ENCODE measurements around the gene KCNJ6. TPM values are rescaled to one million over a fixed set of nuclear protein-coding genes. Genes with fewer than 3 reads are reported as not detected.
"Not testable (repeated sequence)": the region's sequence is repeated elsewhere in the genome, so short reads cannot be mapped to it uniquely, and the experiment has no call there.

The KCNJ6 gene
- polyA plus RNA-seq, result not detected

- H3K27me3 Mint-ChIP-seq, result peaks cover 34% of the 10 kb centered on the region
- H3K4me1 Mint-ChIP-seq, result peaks cover 0 to 2% (median 2%) of the 10 kb centered on the region in 3 donors
- peaks cover 0 to 5% (median 3%) of the 10 kb centered on the region in 3 donors for H3K9me3 Mint-ChIP-seq
- peaks cover 3% of the 10 kb centered on the region for H3K36me3 Mint-ChIP-seq
- H3K27ac Mint-ChIP-seq, result no peak within 1 kb of the TSS
- peak within 1 kb of the TSS in 2 of 4 donors; percentile 43 to 58 for H3K4me3 Mint-ChIP-seq
Observed at GRCh38 chr21:37916310-37917051, at the start of gene KCNJ6. TSS of gene KCNJ6 (minus strand) at chr21:37916457. CDS start at chr21:37840682, 75,775 bp downstream.

GRCh38 chr21:37965088-37965805 is 49.0 kb upstream of the KCNJ6 start:
- Mint-ChIP-seq H3K27ac (no peak overlapping the region), H3K9me3 (peaks cover 0 to 2% (median 0%) of the 10 kb centered on the region in 3 donors), H3K27me3 (no peaks in the 10 kb centered on the region), H3K4me3 (no peak overlapping the region), H3K4me1 (no peaks in the 10 kb centered on the region), H3K36me3 (no peaks in the 10 kb centered on the region)

- Mint-ChIP-seq H3K27ac (no peak overlapping the region), H3K36me3 (peaks cover 1% of the 10 kb centered on the region), H3K27me3 (peaks cover 4% of the 10 kb centered on the region), H3K9me3 (peaks cover 0 to 4% (median 2%) of the 10 kb centered on the region in 3 donors), H3K4me1 (no peaks in the 10 kb centered on the region), H3K4me3 (no peak overlapping the region)
Observed at GRCh38 chr21:37958537-37958936, 42.3 kb upstream of the KCNJ6 start.

- Mint-ChIP-seq H3K27ac (no peak overlapping the region), H3K4me3 (no peak overlapping the region), H3K9me3 (peaks cover 0 to 4% (median 2%) of the 10 kb centered on the region in 3 donors), H3K27me3 (peaks cover 4% of the 10 kb centered on the region), H3K36me3 (peaks cover 1% of the 10 kb centered on the region), H3K4me1 (no peaks in the 10 kb centered on the region)
Observed at GRCh38 chr21:37956772-37957171, 40.5 kb upstream of the KCNJ6 start.

- Mint-ChIP-seq H3K9me3 (peaks cover 2 to 10% (median 8%) of the 10 kb centered on the region in 3 donors), H3K36me3 (no peaks in the 10 kb centered on the region), H3K4me3 (no peak overlapping the region), H3K4me1 (no peaks in the 10 kb centered on the region), H3K27ac (no peak overlapping the region), H3K27me3 (no peaks in the 10 kb centered on the region)
Observed at GRCh38 chr21:37945036-37945435, 28.8 kb upstream of the KCNJ6 start.

- Mint-ChIP-seq H3K27ac (peak overlapping the region in 1 of 3 donors; percentile 49), H3K9me3 (peaks cover 2 to 15% (median 13%) of the 10 kb centered on the region in 3 donors), H3K4me1 (no peaks in the 10 kb centered on the region), H3K36me3 (no peaks in the 10 kb centered on the region), H3K4me3 (no peak overlapping the region), H3K27me3 (no peaks in the 10 kb centered on the region)
Observed at GRCh38 chr21:37944496-37944895, 28.2 kb upstream of the KCNJ6 start.

GRCh38 chr21:37940691-37941090 is 24.4 kb upstream of the KCNJ6 start:
- no peak overlapping the region for H3K27ac Mint-ChIP-seq
- no peaks in the 10 kb centered on the region for H3K27me3 Mint-ChIP-seq
- H3K36me3 Mint-ChIP-seq, result no peaks in the 10 kb centered on the region
- peaks cover 2 to 16% (median 15%) of the 10 kb centered on the region in 3 donors for H3K9me3 Mint-ChIP-seq
- no peak overlapping the region for H3K4me3 Mint-ChIP-seq
- H3K4me1 Mint-ChIP-seq, result no peaks in the 10 kb centered on the region

GRCh38 chr21:37939838-37940237 is 23.6 kb upstream of the KCNJ6 start:
- H3K4me3 Mint-ChIP-seq, result no peak overlapping the region
- H3K9me3 Mint-ChIP-seq, result peaks cover 2 to 16% (median 16%) of the 10 kb centered on the region in 3 donors
- no peaks in the 10 kb centered on the region for H3K4me1 Mint-ChIP-seq
- no peak overlapping the region for H3K27ac Mint-ChIP-seq
- H3K27me3 Mint-ChIP-seq, result no peaks in the 10 kb centered on the region
- no peaks in the 10 kb centered on the region for H3K36me3 Mint-ChIP-seq

- Mint-ChIP-seq H3K27ac (no peak overlapping the region), H3K4me1 (no peaks in the 10 kb centered on the region), H3K9me3 (peaks cover 2 to 19% (median 19%) of the 10 kb centered on the region in 3 donors), H3K36me3 (no peaks in the 10 kb centered on the region), H3K4me3 (no peak overlapping the region), H3K27me3 (no peaks in the 10 kb centered on the region)
Observed at GRCh38 chr21:37939251-37939650, 23.0 kb upstream of the KCNJ6 start.

GRCh38 chr21:37937668-37938067 is 21.4 kb upstream of the KCNJ6 start:
- Mint-ChIP-seq H3K36me3 (no peaks in the 10 kb centered on the region), H3K27ac (no peak overlapping the region), H3K4me3 (no peak overlapping the region), H3K27me3 (no peaks in the 10 kb centered on the region), H3K4me1 (no peaks in the 10 kb centered on the region), H3K9me3 (peaks cover 5 to 28% (median 26%) of the 10 kb centered on the region in 3 donors)

- Mint-ChIP-seq H3K4me1 (no peaks in the 10 kb centered on the region), H3K36me3 (no peaks in the 10 kb centered on the region), H3K27ac (no peak overlapping the region), H3K9me3 (peaks cover 5 to 26% (median 25%) of the 10 kb centered on the region in 3 donors), H3K27me3 (no peaks in the 10 kb centered on the region), H3K4me3 (no peak overlapping the region)
Observed at GRCh38 chr21:37936010-37936785, 19.9 kb upstream of the KCNJ6 start.

- Mint-ChIP-seq H3K9me3 (peaks cover 7 to 23% (median 10%) of the 10 kb centered on the region in 3 donors), H3K27ac (no peak overlapping the region), H3K27me3 (no peaks in the 10 kb centered on the region), H3K36me3 (no peaks in the 10 kb centered on the region), H3K4me3 (no peak overlapping the region), H3K4me1 (no peaks in the 10 kb centered on the region)
Observed at GRCh38 chr21:37932936-37933335, 16.7 kb upstream of the KCNJ6 start.

- Mint-ChIP-seq H3K36me3 (peaks cover 2% of the 10 kb centered on the region), H3K4me3 (no peak overlapping the region), H3K27me3 (peaks cover 2% of the 10 kb centered on the region), H3K4me1 (peaks cover 0 to 1% (median 0%) of the 10 kb centered on the region in 3 donors), H3K27ac (no peak overlapping the region), H3K9me3 (peaks cover 0 to 9% (median 2%) of the 10 kb centered on the region in 3 donors)
Observed at GRCh38 chr21:37927711-37928110, 11.5 kb upstream of the KCNJ6 start.

GRCh38 chr21:37921091-37921490 is 4.8 kb upstream of the KCNJ6 start:
- Mint-ChIP-seq H3K9me3 (peaks cover 0 to 6% (median 3%) of the 10 kb centered on the region in 3 donors), H3K27ac (no peak overlapping the region), H3K36me3 (peaks cover 4% of the 10 kb centered on the region), H3K27me3 (peaks cover 9% of the 10 kb centered on the region), H3K4me1 (peaks cover 0 to 1% (median 0%) of the 10 kb centered on the region in 3 donors), H3K4me3 (no peak overlapping the region)

GRCh38 chr21:37920302-37920701 is 4.0 kb upstream of the KCNJ6 start:
- H3K27me3 Mint-ChIP-seq, result peaks cover 15% of the 10 kb centered on the region
- H3K4me1 Mint-ChIP-seq, H3K36me3 Mint-ChIP-seq, H3K9me3 Mint-ChIP-seq, H3K27ac Mint-ChIP-seq, H3K4me3 Mint-ChIP-seq: not testable (repeated sequence)

All from IgD-negative memory B cell (primary cell).